Epithelial cell of prostate (primary cell): Measurements from ENCODE around the gene SRSF9.
"Not testable (repeated sequence)": the region's sequence is repeated elsewhere in the genome, so short reads cannot be mapped to it uniquely, and the experiment has no call there.

ENCODE experiments used
- DNase-seq: peaks from one replicate; pipeline ENCODE4 v3.0.0-alpha.2; 2011; ENCODE audit warnings: low read depth, low spot score
- H3K27ac ChIP-seq: fragments of 450-650 bp; 2 replicates; pipeline ENCODE4 v1.5.1; 2017; ENCODE audit warnings: mild to moderate bottlenecking

The SRSF9 gene

DNA sequence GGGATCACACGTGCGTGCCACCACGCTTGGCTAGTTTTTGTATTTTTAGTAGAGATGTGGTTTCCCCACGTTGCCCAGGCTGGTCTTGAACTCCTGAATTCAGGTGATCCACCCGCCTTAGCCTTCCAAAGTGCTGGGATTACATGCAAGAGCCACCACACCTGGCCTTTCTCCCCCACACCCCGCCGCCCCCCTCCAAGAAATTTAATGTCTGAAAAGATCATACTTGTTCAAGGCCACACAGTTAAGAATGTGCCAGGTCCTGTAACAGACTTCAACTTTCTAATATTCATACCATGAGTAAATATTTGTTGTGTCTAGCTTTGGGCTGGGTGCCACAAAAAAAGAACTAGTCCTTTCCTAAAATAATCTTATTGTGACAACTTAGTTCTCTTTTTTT lies 14.2 kb downstream of the SRSF9 start:
- no peak overlapping the region for H3K27ac ChIP-seq
- no peak for DNase-seq

DNA sequence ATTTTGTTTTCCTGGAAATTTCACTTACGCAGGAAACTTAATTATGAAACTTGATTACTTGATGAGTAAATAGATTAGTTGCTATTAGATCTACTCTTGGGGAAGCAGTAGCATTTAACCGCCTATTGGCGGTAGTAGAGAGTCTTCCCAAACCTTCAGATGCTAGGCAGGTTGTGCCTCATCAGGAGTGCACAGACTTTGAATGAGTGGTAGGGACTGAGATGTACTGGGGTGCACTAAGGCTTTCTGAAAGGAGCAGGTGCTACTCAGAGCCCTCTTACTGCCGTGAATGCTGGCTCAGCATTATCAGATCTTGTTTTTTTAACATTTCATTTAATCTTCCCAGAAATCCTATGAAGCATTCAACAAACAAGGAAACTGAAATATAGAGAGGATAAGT lies 15.6 kb downstream of the SRSF9 start:
- no peak overlapping the region for H3K27ac ChIP-seq
- no peak for DNase-seq

DNA sequence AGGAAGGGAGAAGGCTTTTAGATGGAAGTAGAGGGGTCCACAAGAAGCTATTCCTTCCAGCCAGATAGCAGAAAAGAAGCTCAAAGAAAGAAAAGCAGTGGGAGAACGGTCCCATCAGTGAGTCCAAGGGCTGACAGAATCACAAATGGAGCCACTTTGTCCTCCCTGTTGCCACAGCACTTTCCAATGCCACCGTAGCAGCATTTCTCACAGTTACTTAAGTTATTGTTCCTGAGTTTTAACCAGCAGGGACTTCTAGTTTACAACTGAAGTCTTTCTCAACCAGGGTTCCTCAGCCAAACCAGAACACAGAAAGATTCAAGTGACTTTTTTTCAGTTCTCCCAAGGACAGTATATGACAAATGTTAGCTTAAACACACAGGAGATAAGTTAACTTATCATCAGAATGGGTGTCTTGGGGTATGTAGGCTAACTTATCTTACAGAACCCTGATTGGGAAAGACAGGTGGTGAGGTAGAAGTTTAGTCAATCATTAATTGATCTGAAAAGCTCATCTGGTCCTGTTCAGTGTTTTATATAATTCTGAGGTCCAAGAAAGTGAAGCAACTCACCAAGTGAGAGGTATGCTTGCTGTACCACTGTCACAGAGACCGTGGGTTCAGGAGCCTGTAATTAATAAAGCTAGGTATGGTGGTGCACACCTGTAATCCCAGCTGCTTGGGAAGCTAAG lies 16.3 kb downstream of the SRSF9 start:
- H3K27ac ChIP-seq: no peak overlapping the region
- no peak for DNase-seq

DNA sequence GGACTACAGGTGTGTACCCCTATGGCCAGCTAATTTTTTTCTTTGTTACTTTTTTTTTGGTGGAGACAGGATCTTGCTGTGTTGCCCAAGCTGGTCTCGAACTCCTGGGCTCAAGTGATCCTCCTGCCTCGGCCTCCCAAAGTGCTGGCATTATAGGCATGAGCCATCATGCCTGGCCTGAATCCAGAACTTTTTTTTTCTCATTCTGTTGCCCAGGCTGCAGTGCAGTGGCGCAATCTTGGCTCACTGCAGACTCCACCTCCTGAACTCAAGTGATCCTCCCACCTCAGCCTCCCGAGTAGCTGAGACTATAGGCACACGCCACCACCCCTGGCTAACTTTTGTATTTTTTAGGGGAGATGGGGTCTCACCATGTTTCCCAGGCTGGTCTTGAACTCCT lies 17.0 kb downstream of the SRSF9 start:
- H3K27ac ChIP-seq, DNase-seq: not testable (repeated sequence)

DNA sequence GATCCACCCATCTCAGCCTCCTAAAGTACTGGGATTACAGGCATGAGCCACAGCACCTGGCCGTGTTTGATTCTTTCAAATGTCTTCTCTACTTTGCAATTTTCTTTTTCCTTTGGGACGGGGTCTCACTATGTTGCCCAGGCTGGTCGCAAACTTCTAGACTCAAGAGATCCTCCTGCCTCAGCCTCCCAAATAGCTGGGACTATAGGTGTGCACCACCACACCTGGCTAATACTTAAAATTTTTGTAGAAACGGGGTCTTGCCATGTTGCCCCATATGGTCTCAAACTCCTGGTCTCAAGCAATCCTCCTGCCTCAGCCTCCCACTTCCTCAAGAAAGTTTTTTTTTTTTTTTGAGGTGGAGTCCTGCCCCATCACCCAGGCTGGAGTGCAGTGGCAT lies 21.6 kb downstream of the SRSF9 start:
- no peak overlapping the region for H3K27ac ChIP-seq
- no peak for DNase-seq

DNA sequence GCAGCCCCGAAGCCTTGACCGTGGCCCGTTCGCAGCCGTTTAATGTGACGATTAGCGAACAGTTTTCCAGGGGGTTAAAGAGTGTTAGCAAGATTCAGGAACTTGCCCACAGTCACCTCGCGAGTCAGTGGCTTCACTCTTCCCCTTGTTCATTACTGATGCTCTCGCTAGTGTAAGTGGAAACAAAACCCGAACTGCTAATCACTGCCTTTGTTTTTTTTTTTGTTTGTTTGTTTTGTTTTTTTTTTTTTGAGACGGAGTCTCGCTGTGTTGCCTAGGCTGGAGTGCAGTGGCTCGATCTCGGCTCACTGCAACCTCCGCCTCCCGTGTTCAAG lies 22.7 kb downstream of the SRSF9 start:
- DNase-seq: not testable (repeated sequence)
- peak overlapping the region; percentile 88 for H3K27ac ChIP-seq

DNA sequence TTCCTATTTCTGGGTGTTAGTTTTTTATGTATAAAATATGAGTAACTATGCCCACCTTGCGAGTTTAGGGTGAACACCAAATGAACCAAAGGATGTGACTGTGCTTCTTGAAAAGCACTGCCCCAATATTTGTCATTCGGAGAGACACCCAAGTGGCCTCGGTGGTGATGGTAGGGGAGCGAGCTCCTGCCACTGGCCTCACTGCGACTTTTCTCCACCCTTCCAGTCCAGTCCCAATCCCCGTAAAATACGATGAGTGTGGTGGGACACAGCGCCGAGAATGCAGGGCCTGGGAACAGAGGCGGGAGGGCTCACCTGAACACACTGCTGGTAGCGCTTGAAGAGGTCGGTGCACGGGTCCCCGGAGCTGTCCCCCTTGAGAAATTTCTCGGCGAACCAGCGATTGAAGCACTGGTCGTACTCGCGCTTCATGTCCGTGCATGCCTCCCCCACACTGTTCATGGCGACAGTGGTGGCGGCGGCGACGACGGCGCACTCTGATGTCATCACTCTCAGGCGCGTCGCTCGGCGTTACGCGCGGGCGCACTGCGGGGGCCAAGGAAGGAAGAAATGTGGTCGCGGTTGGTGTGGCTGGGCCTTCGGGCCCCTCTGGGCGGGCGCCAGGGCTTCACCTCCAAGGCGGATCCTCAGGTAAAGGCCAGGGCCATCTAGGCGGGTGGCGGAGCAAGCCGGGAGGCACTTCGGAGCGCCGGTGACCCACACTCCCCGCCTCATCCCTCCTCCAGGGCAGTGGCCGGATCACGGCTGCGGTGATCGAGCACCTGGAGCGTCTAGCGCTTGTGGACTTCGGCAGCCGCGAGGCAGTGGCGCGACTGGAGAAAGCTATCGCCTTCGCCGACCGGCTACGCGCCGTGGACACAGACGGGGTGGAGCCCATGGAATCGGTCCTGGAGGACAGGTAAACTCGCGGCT lies 23.4 kb downstream of the SRSF9 start, which contains the start of the genes GATC and TRIAP1:
TSS of gene GATC (plus strand) at position 534 of the 933 bp plus-strand sequence. CDS start at position 571, 37 bp downstream.
TSS of gene TRIAP1 (minus strand) at position 474 of the 933 bp plus-strand sequence. CDS start at position 462, 12 bp downstream.
- H3K27ac ChIP-seq: peak within 1 kb of the TSS; percentile 88
- DNase-seq: no peak

DNA sequence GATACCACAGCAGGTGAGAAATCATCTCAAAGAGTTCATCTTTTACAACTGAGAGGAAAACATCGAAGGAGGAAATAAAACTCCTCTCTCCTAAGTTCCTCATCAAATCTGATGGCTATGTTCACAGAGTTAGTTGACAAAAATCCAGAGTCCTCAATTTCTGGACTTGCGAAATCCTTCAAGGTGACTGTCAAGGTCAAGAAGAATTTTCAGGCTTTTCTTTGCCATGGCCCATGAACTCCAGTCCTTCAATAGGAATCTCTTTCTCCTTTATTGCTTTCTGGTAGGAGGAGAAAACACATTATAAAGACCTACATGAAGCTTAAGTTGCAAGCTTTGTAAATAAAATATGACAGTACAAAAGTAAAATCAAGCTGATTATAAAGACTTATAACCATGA lies 24.9 kb downstream of the SRSF9 start:
- no peak for DNase-seq
- H3K27ac ChIP-seq: no peak overlapping the region

DNA sequence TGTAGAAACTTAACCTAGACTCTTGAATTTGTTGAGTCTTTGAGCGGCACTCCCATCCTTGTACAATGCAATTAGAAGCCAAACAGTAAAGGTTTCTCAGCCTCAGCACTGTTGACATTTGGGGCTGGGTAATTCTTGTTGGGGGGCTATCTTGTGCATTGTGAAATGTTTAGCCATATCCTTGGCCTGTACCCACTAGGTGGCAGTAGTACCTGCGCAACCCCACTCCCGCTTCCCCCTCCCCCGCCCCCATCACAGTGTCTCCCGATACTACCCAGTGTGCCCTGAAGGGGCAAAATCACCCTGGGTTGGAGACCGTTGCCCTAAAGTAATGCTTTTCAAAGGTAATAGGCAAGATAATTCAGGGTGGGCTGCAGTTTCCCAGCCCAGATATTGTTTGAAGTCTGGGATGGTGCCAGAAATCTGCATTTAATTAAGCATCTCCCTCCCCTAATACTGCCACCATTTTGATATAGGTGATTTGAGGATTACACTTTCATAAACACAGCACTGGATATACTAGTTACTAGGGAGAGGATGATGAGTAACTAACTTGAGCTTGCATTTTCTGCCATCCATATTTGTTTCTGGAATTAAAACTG lies 29.8 kb downstream of the SRSF9 start:
- no peak for DNase-seq
- no peak overlapping the region for H3K27ac ChIP-seq

DNA sequence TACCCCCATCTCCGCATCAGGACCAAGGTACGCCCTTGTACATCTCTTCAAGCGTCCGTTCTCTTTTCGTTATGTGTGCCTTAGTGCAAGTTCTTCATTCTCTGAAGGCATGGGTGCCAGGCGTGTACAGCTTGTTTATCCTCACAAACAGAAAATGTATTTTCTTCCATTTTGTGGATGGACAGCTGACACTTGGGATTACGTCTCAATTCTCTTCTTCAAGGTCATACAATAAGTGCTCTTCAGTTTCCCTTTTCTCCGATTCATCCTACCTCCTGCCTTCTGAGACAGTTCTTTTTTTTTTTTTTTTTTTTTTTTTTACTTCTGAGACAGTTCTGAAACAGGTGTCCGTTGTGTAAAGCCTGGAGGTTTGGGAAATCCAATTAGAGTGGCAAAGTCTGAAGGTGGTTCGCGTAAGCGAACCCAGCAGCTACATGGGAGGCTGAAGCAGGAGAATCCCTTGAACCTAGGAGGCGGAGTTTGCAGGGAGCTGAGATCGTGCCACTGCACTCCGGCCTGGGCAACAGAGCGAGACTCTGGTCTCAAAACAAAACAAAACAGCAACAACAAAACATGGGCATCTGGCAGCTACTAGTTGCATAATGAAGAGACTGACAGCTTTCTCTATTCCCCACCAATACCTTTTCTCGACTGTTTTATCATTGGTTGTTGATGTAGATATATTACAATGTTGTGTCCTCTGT lies 30.9 kb downstream of the SRSF9 start:
- H3K27ac ChIP-seq: peak overlapping the region; percentile 61

DNA sequence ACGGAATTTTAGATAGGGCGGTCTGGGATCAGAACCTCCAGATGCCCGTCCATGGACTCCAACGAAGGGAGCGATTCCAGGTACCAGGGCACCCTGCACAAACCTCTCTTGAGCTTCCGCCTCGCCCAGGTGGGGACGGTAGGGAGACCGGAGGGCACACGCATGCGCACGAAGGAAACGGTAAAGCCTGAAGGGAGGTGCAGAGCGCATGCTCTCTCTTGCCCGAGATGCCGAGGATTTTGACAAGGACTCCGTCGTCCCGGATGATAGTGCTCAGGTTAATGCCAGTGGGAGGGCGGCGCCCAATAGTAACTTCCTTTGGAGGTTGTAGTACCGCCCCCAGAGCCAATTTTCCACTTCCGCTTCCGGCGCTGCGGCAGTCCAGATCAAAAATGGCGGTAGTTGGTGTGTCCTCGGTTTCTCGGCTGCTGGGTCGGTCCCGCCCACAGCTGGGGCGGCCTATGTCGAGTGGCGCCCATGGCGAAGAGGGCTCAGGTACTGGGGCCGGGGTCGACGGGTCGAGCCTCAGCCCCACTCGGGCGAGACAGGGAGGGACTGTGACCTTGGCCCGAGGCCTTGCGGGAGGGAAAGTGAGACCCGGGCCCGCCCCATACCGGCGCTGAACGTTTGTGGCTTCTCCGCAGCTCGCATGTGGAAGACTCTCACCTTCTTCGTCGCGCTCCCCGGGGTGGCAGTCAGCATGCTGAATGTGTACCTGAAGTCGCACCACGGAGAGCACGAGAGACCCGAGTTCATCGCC lies 31.6 kb downstream of the SRSF9 start, which contains the start of gene COX6A1:
TSS of gene COX6A1 (plus strand) at position 379 of the 760 bp plus-strand sequence. CDS start at position 393, 14 bp downstream.
- DNase-seq: peak; percentile 94
- H3K27ac ChIP-seq: peak within 1 kb of the TSS; percentile 61

More for the DNA sequence above, 30.9 kb downstream of the SRSF9 start:
- no peak for DNase-seq

DNA sequence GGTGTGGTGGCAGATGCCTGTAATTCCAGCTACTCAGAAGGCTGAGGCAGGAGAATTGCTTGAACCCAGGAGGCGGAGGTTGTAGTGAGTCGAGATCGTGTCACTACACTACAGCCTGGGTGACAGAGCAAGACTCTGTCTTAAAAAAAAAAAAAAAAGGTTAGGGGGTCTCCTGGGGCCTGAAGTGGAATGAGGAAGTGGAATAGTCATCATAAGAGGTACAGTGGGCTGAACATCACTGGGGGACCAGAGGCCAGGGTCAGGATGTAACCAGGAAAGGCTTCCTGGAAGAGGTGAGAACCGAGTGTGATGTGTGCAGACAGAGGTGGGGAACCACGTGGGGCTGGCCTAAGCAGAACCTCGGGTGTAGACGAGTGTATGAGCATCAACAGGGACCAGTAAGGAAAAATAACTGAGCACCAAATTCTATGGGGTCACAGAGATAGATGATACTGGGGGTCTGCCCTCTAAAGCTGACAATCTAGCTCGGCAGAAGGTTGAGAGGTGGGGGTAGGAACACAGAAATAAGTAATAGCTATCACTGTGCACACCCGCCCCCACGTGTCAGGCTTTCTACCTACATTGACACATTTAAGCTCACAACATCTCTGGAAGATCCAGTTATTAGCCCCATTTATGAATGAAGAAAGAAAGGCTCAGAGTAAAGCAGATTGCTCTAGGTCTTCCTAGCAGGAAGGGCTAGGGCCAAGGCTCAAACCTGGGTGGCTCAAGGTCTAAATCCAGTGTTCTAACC lies 36.6 kb downstream of the SRSF9 start:
- H3K27ac ChIP-seq: no peak overlapping the region
- no peak for DNase-seq

DNA sequence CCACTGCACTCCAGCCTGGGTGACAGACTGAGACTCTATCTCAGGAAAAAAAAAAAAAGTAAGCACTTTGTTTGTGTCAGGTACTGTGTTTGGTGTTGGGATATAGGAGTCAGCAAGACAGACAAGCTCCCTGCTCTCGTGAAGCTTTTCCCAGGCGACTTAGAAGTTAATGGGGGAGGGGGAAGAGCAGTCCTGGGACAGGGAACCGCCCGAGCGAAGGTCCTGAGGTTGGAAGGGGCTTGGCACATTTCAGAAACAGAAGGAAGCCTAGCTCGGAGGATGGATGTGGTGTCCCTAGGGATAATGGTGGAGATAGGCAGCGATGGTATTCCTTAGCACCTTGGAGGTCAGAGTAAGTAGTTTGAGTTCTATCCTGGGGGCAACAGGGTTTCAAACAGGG lies 40.2 kb downstream of the SRSF9 start:
- no peak for DNase-seq
- no peak overlapping the region for H3K27ac ChIP-seq

DNA sequence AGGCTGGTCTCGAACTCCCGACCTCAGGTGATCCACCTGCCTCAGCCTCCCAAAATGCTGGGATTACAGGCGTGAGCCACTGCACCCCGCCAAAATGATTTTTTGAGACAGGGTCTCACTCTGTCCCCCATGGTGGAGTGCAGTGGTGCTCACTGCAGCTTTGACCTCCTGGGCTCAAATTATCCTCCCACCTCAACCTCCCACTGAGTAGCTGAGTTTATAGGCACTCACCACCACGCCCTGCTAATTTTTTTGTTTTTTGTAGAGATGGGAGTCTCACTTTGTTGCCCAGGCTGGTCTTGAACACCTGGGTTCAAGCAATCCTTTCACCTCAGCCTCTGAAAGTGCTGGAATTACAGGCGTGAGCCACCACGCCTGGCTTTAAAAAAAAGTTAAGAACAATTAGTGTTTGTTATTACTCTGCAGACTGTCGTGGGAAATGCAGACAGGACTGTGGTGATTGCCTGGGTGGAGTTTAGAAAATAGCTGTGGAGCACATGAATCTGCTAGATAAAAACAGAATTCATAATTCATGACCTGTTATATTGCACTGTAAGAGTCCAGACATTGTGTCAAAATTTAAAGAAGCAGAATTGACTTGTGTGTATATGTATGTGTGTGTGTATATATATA lies 40.8 kb downstream of the SRSF9 start:
- DNase-seq: no peak

DNA sequence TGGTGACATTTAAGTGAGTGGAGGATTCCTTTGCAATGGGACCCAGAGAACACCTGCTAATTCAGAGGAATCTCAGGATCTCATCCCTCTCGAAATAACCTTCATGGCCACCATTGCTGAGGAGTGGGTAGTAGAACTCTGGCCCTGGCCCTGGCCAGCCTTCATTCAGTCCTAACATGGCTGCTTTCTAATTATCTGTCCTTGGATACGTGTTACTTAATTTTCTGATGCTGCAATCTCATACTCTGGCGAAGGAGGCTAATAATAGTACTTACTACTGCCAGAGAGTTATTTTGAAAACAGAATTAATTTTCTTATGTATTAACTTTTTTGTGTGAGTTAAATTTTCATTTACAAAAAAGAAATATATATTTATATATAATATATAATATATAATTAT lies 43.8 kb downstream of the SRSF9 start:
- H3K27ac ChIP-seq: no peak overlapping the region
- no peak for DNase-seq

More for the DNA sequence above, 40.8 kb downstream of the SRSF9 start:
- no peak overlapping the region for H3K27ac ChIP-seq

DNA sequence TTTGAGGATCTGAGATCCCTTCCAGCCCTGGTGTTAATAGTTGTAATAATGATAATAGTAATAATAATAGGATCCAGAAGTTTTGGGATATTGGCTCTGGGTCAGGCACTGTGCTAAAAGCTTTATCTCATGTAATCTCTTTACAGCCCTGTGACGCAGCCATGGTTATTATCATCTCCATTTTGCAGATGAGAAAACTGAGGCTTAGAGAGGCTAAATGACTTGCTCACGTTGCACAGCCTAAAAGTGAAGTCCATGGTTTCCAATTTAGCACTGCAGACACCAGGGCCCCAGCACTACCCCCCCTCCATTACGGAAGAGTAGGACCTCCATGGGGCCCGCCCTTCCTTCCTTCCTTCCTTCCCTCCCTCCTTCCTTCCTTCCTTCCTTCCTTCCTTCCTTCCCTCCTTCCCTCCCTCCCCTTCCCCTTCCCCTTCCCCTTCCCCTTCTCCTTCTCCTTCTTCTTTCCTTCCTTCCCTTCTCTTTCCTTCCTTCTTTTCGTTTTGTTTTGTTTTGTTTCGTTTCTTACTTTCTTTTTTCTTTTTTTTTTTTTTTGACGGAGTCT lies 46.6 kb downstream of the SRSF9 start:
- no peak for DNase-seq
- H3K27ac ChIP-seq: no peak overlapping the region

DNA sequence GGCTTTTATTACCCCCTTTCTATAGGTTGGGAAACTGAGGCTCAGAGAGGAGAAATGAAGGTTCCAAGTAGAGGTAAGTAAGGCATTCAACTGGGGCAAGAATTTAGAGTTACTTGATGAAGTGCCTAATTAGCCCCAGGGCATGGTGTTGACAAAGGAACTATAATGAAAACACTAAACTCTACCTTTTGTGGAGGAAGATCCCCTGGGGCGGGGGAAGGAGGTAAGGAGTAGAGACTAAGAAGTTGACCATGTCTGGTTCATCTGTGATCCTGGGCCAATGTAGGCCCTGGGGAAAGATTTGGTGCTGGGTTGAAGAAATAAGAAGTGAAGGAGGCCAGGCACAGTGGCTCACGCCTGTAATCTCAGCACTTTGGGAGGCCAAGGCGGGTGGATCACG lies 47.8 kb downstream of the SRSF9 start:
- no peak for DNase-seq
- H3K27ac ChIP-seq: no peak overlapping the region
